GM18907 (cell line): ENCODE results near the gene RFX2.
"Not testable (repeated sequence)": the region's sequence is repeated elsewhere in the genome, so short reads cannot be mapped to it uniquely, and the experiment has no call there.

Experiments
- ATAC-seq: cut with Tn5 transposase; IDR thresholded peaks from one replicate; pipeline ENCODE4 v1.9.1; 2021; ENCODE audit warnings: mild to moderate bottlenecking, moderate library complexity; ENCODE audit not compliant: unreplicated experiment

RFX2 gene

DNA sequence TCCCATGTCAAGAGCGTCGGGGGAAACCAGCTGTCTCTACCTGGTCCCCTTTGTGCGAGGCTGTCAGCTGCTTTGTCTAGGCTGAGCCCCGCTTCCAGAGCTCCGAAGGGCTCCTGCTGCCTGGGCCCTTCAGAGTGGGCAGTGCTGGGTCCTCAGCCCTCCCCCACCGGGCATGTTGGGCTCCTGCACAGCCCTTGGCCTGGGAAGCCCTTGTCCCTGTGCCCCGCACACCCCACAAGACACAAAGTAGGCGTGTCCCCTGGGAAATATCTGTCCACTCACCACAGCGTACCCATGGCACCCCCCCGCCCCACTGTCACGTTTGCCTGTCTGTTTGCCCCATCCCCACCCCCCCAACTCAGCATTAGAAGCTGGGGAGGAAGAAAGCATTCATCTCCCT lies 92.7 kb downstream of the RFX2 start:
- no peak for ATAC-seq

DNA sequence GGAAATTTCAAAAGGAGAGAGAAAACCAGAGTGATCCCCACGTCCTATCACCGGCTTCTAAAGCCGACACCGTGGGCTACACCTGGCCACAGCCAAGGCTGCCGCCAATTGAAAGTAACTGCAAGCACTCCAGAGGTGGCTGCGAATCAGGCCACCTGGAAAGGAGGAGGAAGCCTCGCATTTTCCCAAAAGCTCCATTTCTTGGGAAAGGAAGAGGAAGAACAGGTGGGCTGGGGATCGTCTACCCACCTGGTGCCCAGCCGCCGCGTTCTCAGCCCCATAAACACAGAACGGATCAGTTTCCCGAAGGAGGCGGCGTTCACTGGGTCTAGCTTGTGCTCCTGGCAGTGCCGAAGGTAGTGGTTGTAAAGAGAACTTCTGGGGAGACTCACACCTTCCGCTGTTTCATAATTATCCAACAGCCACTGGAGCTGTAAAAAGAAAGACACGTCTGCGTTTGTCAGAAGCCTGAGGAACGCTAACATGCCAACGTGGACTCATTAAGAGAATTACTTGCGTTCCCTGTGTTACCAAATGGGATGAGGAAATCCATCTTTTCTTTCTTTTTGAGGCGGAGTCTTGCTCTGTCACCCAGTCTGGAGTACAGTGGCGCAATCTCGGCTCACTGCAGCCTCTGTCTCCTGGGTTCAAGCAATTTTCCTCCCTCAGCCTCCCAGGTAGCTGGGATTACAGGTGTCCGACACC lies 94.3 kb downstream of the RFX2 start:
- no peak for ATAC-seq

GRCh38 chr19:6014551-6015135 lies 95.7 kb downstream of the RFX2 start:
- no peak for ATAC-seq

- ATAC-seq = no peak
Observed at GRCh38 chr19:6012426-6013170, 97.7 kb downstream of the RFX2 start.

DNA sequence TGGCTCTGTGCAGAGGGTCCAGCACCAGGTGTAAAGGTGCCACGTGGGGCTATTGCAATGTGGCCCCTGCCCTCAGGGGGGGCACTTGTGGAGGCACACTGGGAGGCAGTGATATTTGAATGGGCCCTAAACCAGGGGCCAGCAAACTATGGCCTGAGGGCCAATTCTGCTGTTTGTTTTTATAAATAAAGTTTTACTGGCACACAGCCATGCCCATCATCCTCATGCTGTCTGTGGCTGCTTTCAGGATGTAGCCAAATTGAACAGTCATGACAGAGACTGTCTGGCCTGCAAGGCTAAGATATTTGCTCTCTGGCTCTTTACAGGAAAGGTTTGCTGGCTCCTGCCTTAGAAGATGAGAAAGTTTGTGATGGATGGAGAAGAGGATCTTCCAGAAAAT lies 98.5 kb downstream of the RFX2 start:
- no peak for ATAC-seq

- ATAC-seq = no peak
Observed at GRCh38 chr19:6011206-6011605, 99.1 kb downstream of the RFX2 start.

DNA sequence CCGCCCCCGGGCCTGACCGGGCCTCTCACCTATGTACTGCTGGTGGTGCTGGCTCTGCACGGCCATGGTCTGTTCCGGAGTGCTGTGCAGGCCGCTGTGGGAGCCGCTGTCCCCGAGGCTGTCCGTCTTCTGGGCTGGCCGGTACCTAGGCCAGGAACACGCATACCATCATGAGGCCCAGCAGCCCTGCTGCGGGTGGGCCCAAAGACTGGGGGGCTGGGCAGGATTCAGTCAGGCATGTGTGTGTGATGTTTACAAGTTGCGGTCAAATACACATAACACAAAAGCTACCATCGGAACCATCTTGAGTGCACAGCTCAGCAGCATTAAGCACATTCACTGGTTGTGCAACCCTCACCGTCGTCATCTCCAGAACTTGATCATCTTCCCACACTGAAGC lies 100.2 kb downstream of the RFX2 start:
- ATAC-seq = no peak

GRCh38 chr19:6007866-6008265 lies 102.4 kb downstream of the RFX2 start:
- ATAC-seq = no peak

DNA sequence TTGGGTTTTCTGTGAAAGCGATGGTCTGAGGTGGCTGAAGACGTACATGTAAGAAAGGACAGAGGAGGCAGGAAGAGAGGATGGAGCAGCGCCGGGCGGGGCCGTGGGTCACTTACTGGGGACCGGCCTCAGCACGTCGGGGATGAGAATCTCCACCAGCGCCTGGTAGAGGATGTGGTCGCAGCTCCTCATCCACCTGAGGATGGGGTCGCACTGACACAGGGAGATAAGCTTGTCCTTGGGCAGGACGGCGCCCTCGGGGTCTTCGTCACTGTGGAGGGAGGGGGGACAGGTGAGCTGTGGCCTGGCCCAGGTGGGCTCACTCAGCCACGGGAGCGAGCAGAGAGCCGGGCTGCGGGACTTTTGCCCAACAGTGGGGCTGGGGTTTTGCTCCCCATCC lies 103.4 kb downstream of the RFX2 start:
- ATAC-seq = no peak

GRCh38 chr19:6006070-6006446 lies 104.2 kb downstream of the RFX2 start:
- not testable (repeated sequence) for ATAC-seq

DNA sequence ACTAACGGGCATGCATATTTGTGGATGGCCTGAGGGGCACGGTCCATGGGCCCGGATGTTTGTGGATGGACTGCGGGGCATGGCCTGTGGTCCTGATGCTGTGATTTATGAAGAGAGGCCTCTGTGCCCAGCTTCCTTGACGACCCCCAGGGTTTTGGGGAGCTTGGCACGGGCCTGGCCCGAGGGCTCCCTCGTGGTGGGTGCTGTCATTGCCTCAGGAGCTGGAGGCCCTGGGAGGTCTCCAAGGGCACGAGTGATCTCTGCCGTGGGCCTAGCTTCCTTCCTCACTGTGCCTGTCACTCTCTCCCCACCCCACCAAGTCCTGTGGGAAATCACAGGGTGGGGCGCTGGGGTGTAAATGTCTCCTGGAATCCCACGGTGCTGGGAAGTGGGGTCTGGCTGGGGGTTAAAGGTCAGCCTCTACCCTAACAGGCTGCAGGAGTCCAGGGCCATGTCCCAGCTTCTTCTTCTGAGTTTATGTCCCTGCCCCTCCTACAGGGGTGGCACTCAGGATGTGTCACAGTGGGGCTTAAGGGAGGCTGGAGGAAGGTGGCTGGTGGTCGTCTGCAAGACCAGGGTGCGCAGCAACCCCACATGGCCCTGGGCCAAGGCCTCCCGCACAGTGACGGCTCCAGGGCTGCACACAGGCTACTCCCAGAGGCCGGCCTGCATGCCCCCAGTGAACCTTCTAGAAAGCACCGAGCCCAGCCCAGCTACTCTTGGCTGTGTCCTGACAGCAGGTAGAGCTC lies 104.8 kb downstream of the RFX2 start:
- ATAC-seq = no peak

- ATAC-seq = no peak
Observed at GRCh38 chr19:6003976-6004375, 106.3 kb downstream of the RFX2 start.

DNA sequence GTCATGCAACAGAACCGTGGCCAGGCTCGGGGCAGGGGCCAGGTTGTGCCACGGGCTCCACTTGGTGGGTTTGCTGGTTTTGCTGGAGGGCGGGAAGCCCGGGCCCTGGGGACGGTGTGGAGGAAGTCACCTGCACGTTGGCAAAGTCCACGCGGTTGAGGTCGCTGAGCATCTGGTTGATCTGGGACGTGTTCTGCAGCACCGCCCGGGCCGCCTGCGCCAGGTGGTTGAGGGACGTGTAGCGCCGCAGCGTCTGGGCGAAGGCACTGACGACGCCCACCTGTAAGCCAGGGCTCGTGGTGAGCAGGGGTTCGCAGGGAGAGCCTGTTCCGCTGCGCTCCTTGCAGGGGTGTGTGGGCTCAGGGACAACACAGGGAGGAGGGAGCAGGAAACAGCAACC lies 107.7 kb downstream of the RFX2 start:
- ATAC-seq = no peak

GRCh38 chr19:6000228-6000847 lies 110.0 kb downstream of the RFX2 start:
- no peak for ATAC-seq

DNA sequence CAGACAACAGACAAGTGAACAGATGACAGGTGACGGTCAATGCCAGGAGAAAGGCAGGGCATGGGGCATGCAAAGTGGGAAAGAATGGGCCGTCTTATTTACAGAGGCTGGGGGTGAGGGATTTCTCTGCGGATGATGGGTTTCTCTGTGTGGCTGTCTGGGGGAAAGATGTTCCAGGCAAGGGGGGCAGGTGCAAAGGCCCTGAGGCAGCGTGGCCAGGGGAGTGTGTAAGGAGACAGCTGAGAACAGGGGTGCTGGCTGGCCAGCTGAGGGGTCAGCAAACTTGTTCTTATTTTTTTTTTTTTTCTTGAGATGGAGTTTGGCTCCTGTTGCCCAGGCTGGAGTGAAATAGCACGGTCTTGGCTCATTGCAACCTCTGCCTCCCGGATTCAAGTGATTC lies 110.6 kb downstream of the RFX2 start:
- ATAC-seq = no peak

DNA sequence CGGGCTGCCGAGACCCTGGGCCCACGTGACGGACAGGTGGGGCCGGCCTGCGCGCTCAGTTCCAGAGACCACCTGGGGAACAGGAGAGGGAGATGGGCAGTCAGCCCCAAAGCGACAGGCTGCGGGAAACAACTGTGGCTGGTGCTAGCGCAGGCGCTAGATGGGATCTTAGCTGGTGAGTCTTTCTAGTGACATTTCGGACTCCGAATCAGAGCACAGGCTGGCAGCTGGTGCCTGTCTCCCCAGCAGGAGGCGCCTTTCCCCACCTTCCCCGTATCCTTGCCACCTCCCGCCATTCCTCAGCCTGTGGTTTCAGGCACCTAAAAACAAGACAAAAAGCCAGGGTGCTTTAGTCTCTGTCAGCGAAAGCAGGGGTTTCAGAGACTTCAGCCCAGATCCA lies 112.9 kb downstream of the RFX2 start:
- ATAC-seq = no peak

- ATAC-seq = no peak
Observed at GRCh38 chr19:5996623-5997320, 113.5 kb downstream of the RFX2 start.

- ATAC-seq = no peak
Observed at GRCh38 chr19:5996102-5996501, 114.2 kb downstream of the RFX2 start.

GRCh38 chr19:5995606-5996005 lies 114.7 kb downstream of the RFX2 start:
- ATAC-seq = no peak

- no peak for ATAC-seq
Observed at GRCh38 chr19:5994405-5995165, 115.7 kb downstream of the RFX2 start.
